OCI-LY1 (cell line): ENCODE data around the gene ANK3.

Source experiments
- CTCF ChIP-seq: fragments of 200-600 bp; sonication (generic), shearing (Covaris generic); IDR thresholded peaks from 2 replicates; pipeline ENCODE4 v1.5.1; 2017; ENCODE audit warnings: mild to moderate bottlenecking, antibody characterized with exemption, low read length, moderate library complexity, mixed read lengths
- EZH2 ChIP-seq: fragments of 200-600 bp; sonication (generic), shearing (Covaris generic); IDR thresholded peaks from 2 replicates; pipeline ENCODE4 v1.8.0; 2017; ENCODE audit warnings: borderline replicate concordance, mixed run types, mild to moderate bottlenecking, antibody characterized with exemption, low read length, moderate library complexity, mixed read lengths

DNA sequence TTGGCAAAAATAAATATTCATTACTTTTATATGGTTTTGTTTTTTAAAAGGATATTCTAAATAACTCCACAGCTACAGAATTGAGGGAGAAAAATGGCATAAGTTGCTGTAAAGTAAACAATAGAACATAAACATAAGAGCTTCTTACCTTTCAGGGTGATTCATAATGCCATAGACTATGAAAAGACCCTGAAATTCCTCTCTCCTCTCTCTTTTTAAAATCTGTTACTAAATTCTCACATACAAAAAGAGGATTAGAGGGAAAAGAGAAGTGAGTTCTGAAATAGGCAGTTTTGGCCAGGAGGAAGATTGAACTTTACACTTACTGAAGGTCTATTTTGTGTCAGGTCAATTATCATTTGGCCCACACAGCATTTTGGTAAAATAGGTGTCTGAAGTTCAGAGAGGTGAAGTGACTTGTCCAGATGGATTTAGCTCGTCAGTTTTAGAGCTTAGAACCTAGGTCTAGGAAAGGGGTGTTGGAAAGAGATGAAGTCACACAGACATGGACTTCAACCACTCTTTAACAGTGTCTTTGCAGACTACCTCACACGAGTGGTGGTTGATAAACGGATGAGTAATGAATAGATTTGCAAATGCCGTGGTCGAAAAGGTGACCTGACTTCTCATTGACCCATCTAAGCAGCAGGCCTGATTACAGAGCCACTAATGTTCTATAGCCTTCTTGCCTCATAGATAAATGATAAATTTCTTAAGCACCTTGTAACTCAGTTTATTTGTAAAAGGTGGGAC is 292.7 kb downstream of the ANK3 start:
- TF ChIP-seq CTCF (no peak), EZH2 (no peak)
